ENCODE data around the gene RAB11FIP3. TPM values are rescaled to one million over a fixed set of nuclear protein-coding genes. Genes with fewer than 3 reads are reported as not detected.
"Not testable (repeated sequence)": the region's sequence is repeated elsewhere in the genome, so short reads cannot be mapped to it uniquely, and the experiment has no call there.

Gene RAB11FIP3
- total RNA-seq, 1 experiment from 2014 or later, result 37.1 TPM

DNA sequence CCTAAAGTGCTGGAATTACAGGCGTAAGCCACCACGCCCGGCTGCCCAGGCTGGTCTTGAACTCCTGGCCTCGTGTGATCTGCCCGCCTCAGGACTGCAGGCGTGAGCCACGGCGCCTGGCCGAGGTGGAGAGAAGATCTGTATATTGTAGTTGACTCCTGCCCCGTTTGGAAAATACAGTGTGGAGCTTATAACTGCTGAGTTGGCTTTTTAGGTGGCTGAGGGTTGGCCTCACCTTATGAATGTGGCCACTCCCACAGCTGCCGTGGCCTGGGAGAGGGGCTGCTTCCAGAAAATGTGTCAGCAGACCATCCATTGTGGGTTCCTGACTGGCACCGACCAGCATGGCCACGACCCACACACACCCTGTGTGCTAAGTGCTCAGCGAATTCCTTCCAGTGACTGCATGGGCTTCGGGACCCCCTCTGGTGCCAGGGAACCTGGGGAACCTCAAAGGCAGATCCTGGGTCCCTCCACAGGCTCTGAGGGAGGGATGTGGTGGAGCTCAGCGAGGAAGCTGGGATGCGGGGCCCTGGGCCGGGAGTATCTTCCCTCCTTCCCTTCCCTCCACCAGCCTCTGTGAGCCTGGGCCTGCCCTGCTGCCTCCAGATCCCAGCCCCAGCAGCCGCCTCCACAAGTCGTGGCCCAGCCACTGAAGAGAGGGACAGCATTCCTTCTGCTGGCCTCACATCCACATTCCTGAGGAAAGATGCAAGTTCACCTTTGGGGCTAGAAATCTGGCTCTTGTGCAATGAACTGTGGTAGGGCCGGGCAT, 10.9 kb upstream of the RAB11FIP3 start:
- H4K20me1 ChIP-seq (ENCODE audit: control insufficient read depth, insufficient read depth, insufficient read length), result no peaks in the 10 kb centered on the region
- H3K79me2 ChIP-seq (ENCODE audit: insufficient read depth, low read length), result no peaks in the 10 kb centered on the region
- no peak overlapping the region for H3K56ac ChIP-seq (ENCODE audit: insufficient read length, low read depth, low read length)
- no peak overlapping the region for H4K8ac ChIP-seq (replicated peaks; ENCODE audit: insufficient read length, low read depth, low read length)
- no peak overlapping the region for H4K91ac ChIP-seq (ENCODE audit: insufficient read length, low read depth, low read length)
- H3K18ac ChIP-seq (ENCODE audit: insufficient read length, low read depth, low read length), result no peak overlapping the region
- H2AK5ac ChIP-seq (ENCODE audit: insufficient read length, low read length), result no peak overlapping the region
- no peak overlapping the region for H2BK5ac ChIP-seq (ENCODE audit: insufficient read length, low read length)
- peaks cover 0 to 14% (median 11%) of the 10 kb centered on the region in 3 experiments; a peak in 4 of 7 replicates for H3K36me3 Mint-ChIP-seq (ENCODE audit: insufficient read depth in 1 of 3, low read depth in 3 of 3)
- H3K27me3 Mint-ChIP-seq (ENCODE audit: low read depth), result peaks cover under 1% of the 10 kb centered on the region; the same call in 1 of the 2 replicates
- H3K4me1 Mint-ChIP-seq, result no peaks in the 10 kb centered on the region
- no peak overlapping the region for H2BK15ac ChIP-seq (ENCODE audit: low read depth, low read length)
- no peaks in the 10 kb centered on the region for H3K23me2 ChIP-seq (ENCODE audit: insufficient read length, low read depth, low read length, poor library complexity, severe bottlenecking)
- no peaks in the 10 kb centered on the region for H3K27me3 ChIP-seq (ENCODE audit: insufficient read depth, low read length)
- no peak overlapping the region for H3K4ac ChIP-seq (ENCODE audit: low read depth, low read length)
- no peak overlapping the region for H3T11ph ChIP-seq (ENCODE audit: low read length)
- H3K4me3 Mint-ChIP-seq, result no peak overlapping the region; a peak in 1 of 5 replicates
- H2BK12ac ChIP-seq (ENCODE audit: insufficient read length, low read depth, low read length), result no peak overlapping the region
- no peak overlapping the region for H3K27ac ChIP-seq (ENCODE audit: insufficient read length, low read depth, low read length)
- H2AFZ ChIP-seq (ENCODE audit: low read length), result no peak overlapping the region
- no peaks in the 10 kb centered on the region for H3K9me3 ChIP-seq (ENCODE audit: control insufficient read depth, low read depth, low read length)
- TF ChIP-seq, protein P1, sequence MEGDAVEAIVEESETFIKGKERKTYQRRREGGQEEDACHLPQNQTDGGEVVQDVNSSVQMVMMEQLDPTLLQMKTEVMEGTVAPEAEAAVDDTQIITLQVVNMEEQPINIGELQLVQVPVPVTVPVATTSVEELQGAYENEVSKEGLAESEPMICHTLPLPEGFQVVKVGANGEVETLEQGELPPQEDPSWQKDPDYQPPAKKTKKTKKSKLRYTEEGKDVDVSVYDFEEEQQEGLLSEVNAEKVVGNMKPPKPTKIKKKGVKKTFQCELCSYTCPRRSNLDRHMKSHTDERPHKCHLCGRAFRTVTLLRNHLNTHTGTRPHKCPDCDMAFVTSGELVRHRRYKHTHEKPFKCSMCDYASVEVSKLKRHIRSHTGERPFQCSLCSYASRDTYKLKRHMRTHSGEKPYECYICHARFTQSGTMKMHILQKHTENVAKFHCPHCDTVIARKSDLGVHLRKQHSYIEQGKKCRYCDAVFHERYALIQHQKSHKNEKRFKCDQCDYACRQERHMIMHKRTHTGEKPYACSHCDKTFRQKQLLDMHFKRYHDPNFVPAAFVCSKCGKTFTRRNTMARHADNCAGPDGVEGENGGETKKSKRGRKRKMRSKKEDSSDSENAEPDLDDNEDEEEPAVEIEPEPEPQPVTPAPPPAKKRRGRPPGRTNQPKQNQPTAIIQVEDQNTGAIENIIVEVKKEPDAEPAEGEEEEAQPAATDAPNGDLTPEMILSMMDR (conservative IDR thresholded peaks at IDR 0.05), result no peak
- no peak overlapping the region for H3K9ac ChIP-seq (ENCODE audit: extremely low read depth, insufficient read length, low read length)
- WGBS (ENCODE audit: extremely low coverage, insufficient read length, low lambda C conversion rate), result no CpG with 5 or more reads among the region's 21 CpGs
- H3K9me3 Mint-ChIP-seq, result no peaks in the 10 kb centered on the region
- no peaks in the 10 kb centered on the region for H3K79me1 ChIP-seq (ENCODE audit: insufficient read depth, low read depth, low read length, poor library complexity, severe bottlenecking)
- no peak overlapping the region for H3K23ac ChIP-seq (ENCODE audit: insufficient read length, low read depth, low read length)
- no peak overlapping the region for H2BK120ac ChIP-seq (ENCODE audit: low read depth, low read length, poor library complexity, severe bottlenecking)
- H4K5ac ChIP-seq (ENCODE audit: insufficient read length, low read depth, low read length), result no peak overlapping the region
- no peak overlapping the region for H3K27ac Mint-ChIP-seq
- no peaks in the 10 kb centered on the region for H3K4me1 ChIP-seq (ENCODE audit: insufficient read depth, low read length)
- H2BK20ac ChIP-seq (ENCODE audit: low read depth, low read length, poor library complexity, severe bottlenecking), result no peak overlapping the region
- H3K4me2 ChIP-seq (ENCODE audit: insufficient read depth, insufficient read length, low read length), result no peak overlapping the region
- no peak for DNase-seq
- H3K14ac ChIP-seq (ENCODE audit: insufficient read depth, low read length), result no peak overlapping the region

DNA sequence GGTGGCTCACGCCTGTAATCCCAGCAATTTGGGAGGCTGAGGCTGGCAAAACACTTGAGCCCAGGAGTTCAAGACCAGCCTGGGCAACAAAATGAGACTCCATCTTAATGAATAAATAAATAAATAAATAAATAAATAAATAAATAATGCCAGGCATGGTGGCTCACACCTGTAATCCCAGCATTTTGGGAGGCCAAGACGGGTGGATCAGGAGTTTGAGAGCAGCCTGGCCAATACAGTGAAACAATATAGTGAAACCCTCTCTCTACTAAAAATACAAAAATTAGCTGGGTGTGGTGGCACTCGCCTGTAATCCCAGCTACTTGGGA, 10.3 kb upstream of the RAB11FIP3 start:
- not testable (repeated sequence) for H3K36me3 Mint-ChIP-seq (ENCODE audit: insufficient read depth in 1 of 3, low read depth in 3 of 3); H3K4me2 ChIP-seq (ENCODE audit: insufficient read depth, insufficient read length, low read length); H2BK120ac ChIP-seq (ENCODE audit: low read depth, low read length, poor library complexity, severe bottlenecking); H3K79me2 ChIP-seq (ENCODE audit: insufficient read depth, low read length); H3K14ac ChIP-seq (ENCODE audit: insufficient read depth, low read length); H2AK5ac ChIP-seq (ENCODE audit: insufficient read length, low read length); H3K56ac ChIP-seq (ENCODE audit: insufficient read length, low read depth, low read length); H3K79me1 ChIP-seq (ENCODE audit: insufficient read depth, low read depth, low read length, poor library complexity, severe bottlenecking); H3K27me3 Mint-ChIP-seq (ENCODE audit: low read depth); H3K9me3 Mint-ChIP-seq; H4K91ac ChIP-seq (ENCODE audit: insufficient read length, low read depth, low read length); H3T11ph ChIP-seq (ENCODE audit: low read length); H2BK20ac ChIP-seq (ENCODE audit: low read depth, low read length, poor library complexity, severe bottlenecking); H3K27ac ChIP-seq (ENCODE audit: insufficient read length, low read depth, low read length); H3K4me1 ChIP-seq (ENCODE audit: insufficient read depth, low read length); H3K23me2 ChIP-seq (ENCODE audit: insufficient read length, low read depth, low read length, poor library complexity, severe bottlenecking); H3K4ac ChIP-seq (ENCODE audit: low read depth, low read length); H3K9me3 ChIP-seq (ENCODE audit: control insufficient read depth, low read depth, low read length); H2BK5ac ChIP-seq (ENCODE audit: insufficient read length, low read length); H3K27ac Mint-ChIP-seq; H4K20me1 ChIP-seq (ENCODE audit: control insufficient read depth, insufficient read depth, insufficient read length); H2BK15ac ChIP-seq (ENCODE audit: low read depth, low read length); H3K4me3 Mint-ChIP-seq; H3K9ac ChIP-seq (ENCODE audit: extremely low read depth, insufficient read length, low read length); H3K18ac ChIP-seq (ENCODE audit: insufficient read length, low read depth, low read length); H3K4me1 Mint-ChIP-seq; H2AFZ ChIP-seq (ENCODE audit: low read length); H4K5ac ChIP-seq (ENCODE audit: insufficient read length, low read depth, low read length); H3K27me3 ChIP-seq (ENCODE audit: insufficient read depth, low read length); H4K8ac ChIP-seq (replicated peaks; ENCODE audit: insufficient read length, low read depth, low read length); H2BK12ac ChIP-seq (ENCODE audit: insufficient read length, low read depth, low read length); DNase-seq; H3K23ac ChIP-seq (ENCODE audit: insufficient read length, low read depth, low read length)
- no CpG with 5 or more reads among the region's 3 CpGs for WGBS (ENCODE audit: extremely low coverage, insufficient read length, low lambda C conversion rate)
